Trophoblast cell (in vitro differentiated cells and primary cell): ENCODE data around the gene WNK4. TPM values are rescaled to one million over a fixed set of nuclear protein-coding genes. Genes with fewer than 3 reads are reported as not detected.
"Not testable (repeated sequence)": the region's sequence is repeated elsewhere in the genome, so short reads cannot be mapped to it uniquely, and the experiment has no call there.

ENCODE experiments used
- DNase-seq, 2 donors: peaks; one replicate each; pipeline ENCODE4 v3.0.0-alpha.2; 2016
- H2AFZ ChIP-seq: 2 replicates; pipeline ENCODE4 v1.6.1; 2013; ENCODE audit warnings: low read length, moderate library complexity, mild to moderate bottlenecking; ENCODE audit not compliant: insufficient read depth, poor library complexity
- H2AK5ac ChIP-seq: 2 replicates; pipeline ENCODE4 v1.6.1; 2013; ENCODE audit warnings: mild to moderate bottlenecking, low read length
- H2BK120ac ChIP-seq: 2 replicates; pipeline ENCODE4 v1.6.1; 2013; ENCODE audit warnings: low read length, mild to moderate bottlenecking, moderate library complexity; ENCODE audit not compliant: insufficient read depth, poor library complexity
- H2BK12ac ChIP-seq: 2 replicates; pipeline ENCODE4 v1.6.1; 2013; ENCODE audit warnings: mild to moderate bottlenecking, low read length, moderate library complexity
- H2BK5ac ChIP-seq: 2 replicates; pipeline ENCODE4 v1.6.1; 2013; ENCODE audit warnings: low read length, low read depth, moderate library complexity, mild to moderate bottlenecking; ENCODE audit not compliant: poor library complexity
- H3K14ac ChIP-seq: 2 replicates; pipeline ENCODE4 v1.6.1; 2013; ENCODE audit warnings: mild to moderate bottlenecking, low read length
- H3K18ac ChIP-seq: 2 replicates; pipeline ENCODE4 v1.6.1; 2013; ENCODE audit warnings: mild to moderate bottlenecking, low read length
- H3K23ac ChIP-seq: 2 replicates; pipeline ENCODE4 v1.6.1; 2013; ENCODE audit warnings: low read length
- H3K27ac ChIP-seq: 2 replicates; pipeline ENCODE4 v1.5.1; 2013; ENCODE audit warnings: low read depth, mild to moderate bottlenecking, inconsistent platforms, low read length, moderate library complexity
- H3K27me3 ChIP-seq: 2 replicates; pipeline ENCODE4 v1.6.1; 2013; ENCODE audit warnings: inconsistent platforms, mild to moderate bottlenecking, low read length, moderate library complexity; ENCODE audit not compliant: insufficient read depth
- H3K36me3 ChIP-seq, 2 experiments: 1 replicate in 1 of 2; 2 replicates in 1 of 2; pipeline ENCODE4 v1.6.1; 2013; ENCODE audit warnings: low read length in 2 of 2, mild to moderate bottlenecking in 2 of 2, moderate library complexity in 1 of 2; ENCODE audit not compliant: insufficient read depth in 2 of 2, control insufficient read depth in 1 of 2
- H3K4ac ChIP-seq: 2 replicates; pipeline ENCODE4 v1.6.1; 2013; ENCODE audit warnings: low read depth, mild to moderate bottlenecking, low read length, moderate library complexity
- H3K4me1 ChIP-seq, 2 experiments: 1 replicate in 1 of 2; 2 replicates in 1 of 2; pipeline ENCODE4 v1.6.1; 2013; ENCODE audit warnings: low read length in 2 of 2, mild to moderate bottlenecking in 2 of 2, moderate library complexity in 1 of 2; ENCODE audit not compliant: insufficient read depth in 2 of 2, control insufficient read depth in 1 of 2
- H3K4me2 ChIP-seq: 2 replicates; pipeline ENCODE4 v1.6.1; 2013; ENCODE audit warnings: inconsistent platforms, mild to moderate bottlenecking, low read length, moderate library complexity
- H3K4me3 ChIP-seq: 2 replicates; pipeline ENCODE4 v1.5.1; 2013; ENCODE audit warnings: mild to moderate bottlenecking, low read depth, low read length, inconsistent platforms
- H3K79me1 ChIP-seq: one replicate; pipeline ENCODE4 v1.6.1; 2013; ENCODE audit warnings: low read length
- H3K79me2 ChIP-seq: 2 replicates; pipeline ENCODE4 v1.6.1; 2013; ENCODE audit warnings: low read length, mild to moderate bottlenecking; ENCODE audit not compliant: control insufficient read depth, insufficient read depth, poor library complexity
- H3K9ac ChIP-seq: 2 replicates; pipeline ENCODE4 v1.6.1; 2013; ENCODE audit warnings: mild to moderate bottlenecking, low read length
- H3K9me3 ChIP-seq: 2 replicates; pipeline ENCODE4 v1.6.1; 2013; ENCODE audit warnings: low read depth, mild to moderate bottlenecking, control low read depth, inconsistent platforms, low read length; ENCODE audit not compliant: insufficient read depth
- H4K12ac ChIP-seq: 2 replicates; pipeline ENCODE4 v1.6.1; 2013; ENCODE audit warnings: low read depth, mild to moderate bottlenecking, low read length, moderate library complexity
- H4K8ac ChIP-seq: 2 replicates; pipeline ENCODE4 v1.6.1; 2013; ENCODE audit warnings: low read depth, mild to moderate bottlenecking, low read length, moderate library complexity
- H4K91ac ChIP-seq: one replicate; pipeline ENCODE4 v1.6.1; 2013; ENCODE audit warnings: low read depth, mild to moderate bottlenecking, low read length, moderate library complexity
- WGBS: extraction: QIAGEN DNeasy Blood & Tissue Kit; methylation state at CpG from one replicate; pipeline ENCODE4 v1.1.7; 2013; ENCODE audit warnings: missing lambda C conversion rate; ENCODE audit not compliant: insufficient read length, insufficient coverage; ENCODE audit errors: extremely low coverage; 5-methylcytosine and 5-hydroxymethylcytosine counted together
- polyA plus RNA-seq: library from polyadenylated mRNA; stranded (reverse); fragments of 200-250 nt; gene quantifications from 2 replicates; pipeline ENCODE4 v1.2.3, GENCODE V29; 2013

Gene WNK4
- 1.7 and 1.9 TPM in 2 replicates for polyA plus RNA-seq

- peak within 1 kb of the TSS; percentile 24 for H4K12ac ChIP-seq
- H3K4me2 ChIP-seq, result peak within 1 kb of the TSS; percentile 61
- peaks cover 24 to 29% of the 10 kb centered on the region in 2 experiments for H3K4me1 ChIP-seq
- peaks cover 9% of the 10 kb centered on the region for H3K27me3 ChIP-seq
- no peak within 1 kb of the TSS for H2BK12ac ChIP-seq
- H3K4me3 ChIP-seq, result peak within 1 kb of the TSS; percentile 60
- peak within 1 kb of the TSS; percentile 67 for H2AFZ ChIP-seq
- H3K79me2 ChIP-seq, result peaks cover 4% of the 10 kb centered on the region
- H4K91ac ChIP-seq, result no peak within 1 kb of the TSS
- no peak within 1 kb of the TSS for H2BK5ac ChIP-seq
- peak within 1 kb of the TSS; percentile 47 for H3K18ac ChIP-seq
- H3K36me3 ChIP-seq, result peaks cover 21 to 26% of the 10 kb centered on the region in 2 experiments
- H4K8ac ChIP-seq, result peak within 1 kb of the TSS; percentile 59
- peak in 1 of 2 donors; percentile 15 for DNase-seq
- no CpG with 5 or more reads among the region's 65 CpGs for WGBS
- H3K4ac ChIP-seq, result no peak within 1 kb of the TSS
- H3K27ac ChIP-seq, result no peak within 1 kb of the TSS
- peak within 1 kb of the TSS; percentile 50 for H3K9ac ChIP-seq
- no peak within 1 kb of the TSS for H3K23ac ChIP-seq
- no peak within 1 kb of the TSS for H2AK5ac ChIP-seq
- H3K14ac ChIP-seq, result peak within 1 kb of the TSS; percentile 30
- no peaks in the 10 kb centered on the region for H3K9me3 ChIP-seq
- peaks cover 4% of the 10 kb centered on the region for H3K79me1 ChIP-seq
- H2BK120ac ChIP-seq, result no peak within 1 kb of the TSS
Measured at GRCh38 chr17:42779936-42780850, at the start of gene WNK4. Gene WNK4 (plus strand): TSS chr17:42780610. CDS start chr17:42780699, 89 bp downstream.

GRCh38 chr17:42740699-42741098, 39.7 kb upstream of the WNK4 start:
- no CpG with 5 or more reads among the region's 1 CpG for WGBS
- DNase-seq, result no peak
- Histone ChIP-seq H2BK120ac (no peak overlapping the region), H3K9me3 (peaks cover 2% of the 10 kb centered on the region), H3K14ac (no peak overlapping the region), H4K12ac (no peak overlapping the region), H2AFZ (no peak overlapping the region), H3K79me1 (peaks cover 10% of the 10 kb centered on the region), H4K8ac (no peak overlapping the region), H3K4me3 (no peak overlapping the region), H3K4ac (no peak overlapping the region), H2AK5ac (no peak overlapping the region), H3K36me3 (no peaks in the 10 kb centered on the region), H3K4me1 (peaks cover 0 to 5% of the 10 kb centered on the region in 2 experiments), H3K27me3 (no peaks in the 10 kb centered on the region), H3K79me2 (peaks cover 1% of the 10 kb centered on the region), H3K23ac (no peak overlapping the region), H2BK5ac (no peak overlapping the region), H2BK12ac (no peak overlapping the region), H3K18ac (no peak overlapping the region), H3K9ac (no peak overlapping the region), H3K4me2 (no peak overlapping the region), H3K27ac (no peak overlapping the region), H4K91ac (no peak overlapping the region)

- not testable (repeated sequence) for H2AK5ac ChIP-seq, H2BK120ac ChIP-seq, H4K91ac ChIP-seq, H3K14ac ChIP-seq, H2BK5ac ChIP-seq, H3K27ac ChIP-seq, H2BK12ac ChIP-seq, H3K18ac ChIP-seq, H3K4me2 ChIP-seq, H3K79me1 ChIP-seq, H4K12ac ChIP-seq, H3K9me3 ChIP-seq, H3K4ac ChIP-seq, H3K4me1 ChIP-seq, H3K23ac ChIP-seq, H3K36me3 ChIP-seq, H3K79me2 ChIP-seq, H3K9ac ChIP-seq, H4K8ac ChIP-seq, H3K4me3 ChIP-seq, H2AFZ ChIP-seq, H3K27me3 ChIP-seq, DNase-seq
- WGBS, result no CpG with 5 or more reads among the region's 11 CpGs
Measured at GRCh38 chr17:42742916-42743315, 37.5 kb upstream of the WNK4 start.

DNA sequence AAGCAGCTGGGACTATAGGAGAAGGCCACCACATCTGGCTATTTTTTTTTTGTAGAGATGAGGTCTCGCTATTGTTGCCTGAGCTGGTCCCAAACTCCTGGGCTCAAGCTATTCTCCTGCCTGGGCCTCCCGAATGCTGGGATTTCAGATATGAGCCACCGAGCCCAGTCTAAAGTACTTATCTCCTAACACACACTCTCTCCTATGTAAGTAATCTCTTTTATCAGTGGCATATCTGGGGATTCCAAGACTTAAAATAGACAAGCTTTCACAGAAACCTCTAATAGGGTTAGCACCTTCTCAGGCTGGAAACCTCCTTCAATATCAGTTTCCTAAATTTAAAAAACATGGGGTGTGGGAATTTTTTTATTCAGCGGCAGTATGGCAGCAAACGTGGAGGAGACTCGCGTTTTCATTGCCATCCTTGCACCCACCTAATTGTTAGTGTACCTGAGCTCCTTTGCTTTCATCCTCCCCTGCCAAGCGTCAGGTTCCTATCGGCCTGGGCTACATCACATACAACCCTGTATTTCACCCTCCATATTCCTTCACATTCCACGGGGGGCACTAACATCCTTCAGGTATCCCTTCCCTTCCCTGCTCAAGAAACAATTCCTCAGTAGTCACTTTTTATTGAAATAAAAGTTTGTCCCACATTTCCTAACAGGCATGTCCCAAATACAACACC, 36.7 kb upstream of the WNK4 start:
- no peaks in the 10 kb centered on the region for H3K27me3 ChIP-seq
- no peak overlapping the region for H3K9ac ChIP-seq
- H3K4me2 ChIP-seq, result peak overlapping the region; percentile 94
- H3K23ac ChIP-seq, result no peak overlapping the region
- peak overlapping the region; percentile 15 for H3K18ac ChIP-seq
- no CpG with 5 or more reads among the region's 10 CpGs for WGBS
- no peaks in the 10 kb centered on the region for H3K36me3 ChIP-seq
- H4K12ac ChIP-seq, result no peak overlapping the region
- H2AFZ ChIP-seq, result peak overlapping the region; percentile 74
- H4K91ac ChIP-seq, result peak overlapping the region; percentile 41
- no peak for DNase-seq
- no peak overlapping the region for H2BK5ac ChIP-seq
- no peak overlapping the region for H3K14ac ChIP-seq
- peak overlapping the region; percentile 50 for H3K4ac ChIP-seq
- peaks cover 10% of the 10 kb centered on the region for H3K79me1 ChIP-seq
- peaks cover 0 to 5% of the 10 kb centered on the region in 2 experiments for H3K4me1 ChIP-seq
- no peak overlapping the region for H2BK12ac ChIP-seq
- H2AK5ac ChIP-seq, result no peak overlapping the region
- no peak overlapping the region for H2BK120ac ChIP-seq
- no peak overlapping the region for H3K27ac ChIP-seq
- H3K4me3 ChIP-seq, result no peak overlapping the region
- peaks cover 1% of the 10 kb centered on the region for H3K79me2 ChIP-seq
- H4K8ac ChIP-seq, result peak overlapping the region; percentile 22
- H3K9me3 ChIP-seq, result peaks cover 2% of the 10 kb centered on the region
